ENCODE results near the gene PDE11A. TPM values are rescaled to one million over a fixed set of nuclear protein-coding genes. Genes with fewer than 3 reads are reported as not detected.

PDE11A gene
- total RNA-seq, 1 experiment from 2014 or later: 0.61 TPM

GRCh38 chr2:177603181-177603580, 469.4 kb downstream of the PDE11A start:
- no peaks in the 10 kb centered on the region for H3K9me2 ChIP-seq (ENCODE audit: insufficient read depth)
- ChIA-PET CTCF (interaction anchor here (1.2 kb wide), 1 partner anchor 113 kb away, joined by 3 read pairs; no protein-coding TSS in a partner anchor), POLR2A (no interaction called here), RAD21 (ENCODE audit: low non-redundant PET in 1 of 2, low total read pairs in 2 of 2, uncharacterized antibody in 2 of 2, unreplicated experiment in 2 of 2) (no interaction called here)
- H3K27me3 ChIP-seq (ENCODE audit: insufficient read depth, low read length): no peaks in the 10 kb centered on the region
- BruUV-seq (replicated peaks): no TSS peak
- no peaks in the 10 kb centered on the region for H3K79me2 ChIP-seq (ENCODE audit: insufficient read depth, low read length)
- intact Hi-C loops (cut with micrococcal nuclease): no loop called here
- H3K36me3 ChIP-seq (ENCODE audit: control insufficient read depth in 1 of 2, insufficient read depth in 2 of 2, low read length in 2 of 2): no peaks in the 10 kb centered on the region
- no peaks in the 10 kb centered on the region for H3K9me3 ChIP-seq (ENCODE audit: control insufficient read depth in 1 of 2, insufficient read depth in 1 of 2, low read depth in 1 of 2, low read length in 2 of 2)
- ATAC-seq (no peak), DNase-seq (ENCODE audit: low read depth, low spot score) (no peak)
- no peak overlapping the region for H3K4me3 ChIP-seq (replicated peaks in 1 of 2; ENCODE audit: low read depth in 1 of 2, low read length in 2 of 2)
- H3K27ac ChIP-seq (ENCODE audit: low read depth, low read length): no peak overlapping the region
- H3K4me1 ChIP-seq (ENCODE audit: control insufficient read depth in 1 of 2, insufficient read depth in 2 of 2, low read length in 2 of 2): no peaks in the 10 kb centered on the region; a peak in 1 of 4 replicates
- no peaks in the 10 kb centered on the region for H4K20me1 ChIP-seq (ENCODE audit: insufficient read depth)
- no peak overlapping the region for H3K4me2 ChIP-seq (ENCODE audit: low read length)
- H2AFZ ChIP-seq (ENCODE audit: low read depth, low read length, poor library complexity, severe bottlenecking): no peak overlapping the region
- no peak overlapping the region for H3K9ac ChIP-seq (ENCODE audit: low read length)
- TF ChIP-seq ZFX (IDR thresholded peaks at IDR 0.05) (no peak), CTCF (IDR thresholded peaks at IDR 0.05 in 2 of 3, conservative IDR thresholded peaks at IDR 0.05 in 1 of 3; ENCODE audit: borderline replicate concordance in 1 of 3, insufficient read depth in 1 of 3, low read depth in 2 of 3, low read length in 2 of 3) (no peak), EZH2phosphoT487 (IDR thresholded peaks at IDR 0.05; ENCODE audit: borderline replicate concordance) (no peak), RAD21 (IDR thresholded peaks at IDR 0.05; ENCODE audit: low read depth) (no peak)

GRCh38 chr2:177602611-177603164, 469.9 kb downstream of the PDE11A start:
- DNase-seq (ENCODE audit: low read depth, low spot score): no peak
- ChIA-PET POLR2A (no interaction called here), RAD21 (ENCODE audit: low non-redundant PET in 1 of 2, low total read pairs in 2 of 2, uncharacterized antibody in 2 of 2, unreplicated experiment in 2 of 2) (no interaction called here), CTCF (interaction anchor here (1.2 kb wide), 1 partner anchor 113 kb away, joined by 3 read pairs; no protein-coding TSS in a partner anchor)
- no peaks in the 10 kb centered on the region for H3K36me3 ChIP-seq (ENCODE audit: control insufficient read depth in 1 of 2, insufficient read depth in 2 of 2, low read length in 2 of 2)
- ATAC-seq: no peak
- no peak overlapping the region for H3K27ac ChIP-seq (ENCODE audit: low read depth, low read length)
- H2AFZ ChIP-seq (ENCODE audit: low read depth, low read length, poor library complexity, severe bottlenecking): no peak overlapping the region
- no peaks in the 10 kb centered on the region; a peak in 1 of 4 replicates for H3K4me1 ChIP-seq (ENCODE audit: control insufficient read depth in 1 of 2, insufficient read depth in 2 of 2, low read length in 2 of 2)
- H3K9me3 ChIP-seq (ENCODE audit: control insufficient read depth in 1 of 2, insufficient read depth in 1 of 2, low read depth in 1 of 2, low read length in 2 of 2): no peaks in the 10 kb centered on the region
- H3K4me2 ChIP-seq (ENCODE audit: low read length): no peak overlapping the region
- H3K79me2 ChIP-seq (ENCODE audit: insufficient read depth, low read length): no peaks in the 10 kb centered on the region
- H3K4me3 ChIP-seq (replicated peaks in 1 of 2; ENCODE audit: low read depth in 1 of 2, low read length in 2 of 2): no peak overlapping the region
- BruUV-seq (replicated peaks): no TSS peak
- H3K9ac ChIP-seq (ENCODE audit: low read length): no peak overlapping the region
- H3K9me2 ChIP-seq (ENCODE audit: insufficient read depth): no peaks in the 10 kb centered on the region
- H4K20me1 ChIP-seq (ENCODE audit: insufficient read depth): no peaks in the 10 kb centered on the region
- intact Hi-C loops (cut with micrococcal nuclease): no loop called here
- no peaks in the 10 kb centered on the region for H3K27me3 ChIP-seq (ENCODE audit: insufficient read depth, low read length)
- TF ChIP-seq ZBTB33 (IDR thresholded peaks at IDR 0.05; ENCODE audit: extremely low read depth, insufficient replicate concordance, low read length): no peak
- no peak for TF ChIP-seq EZH2 (IDR thresholded peaks at IDR 0.05)
- no peak for TF ChIP-seq ZNF274 (IDR thresholded peaks at IDR 0.05; ENCODE audit: low read depth, low read length)
- TF ChIP-seq YY1 (IDR thresholded peaks at IDR 0.05; ENCODE audit: extremely low read depth, insufficient replicate concordance, low read depth, low read length): no peak
- TF ChIP-seq CTCF (IDR thresholded peaks at IDR 0.05 in 2 of 3, conservative IDR thresholded peaks at IDR 0.05 in 1 of 3; ENCODE audit: borderline replicate concordance in 1 of 3, insufficient read depth in 1 of 3, low read depth in 2 of 3, low read length in 2 of 3): no peak
